Natural killer cell (primary cell): ENCODE results near the gene MTA3. TPM values are rescaled to one million over a fixed set of nuclear protein-coding genes. Genes with fewer than 3 reads are reported as not detected.

ENCODE experiments used
- ATAC-seq, 3 donors: fragments of 150-1000 bp in 2 of 3; fragments of 200-7000 bp in 1 of 3; cut with Tn5 transposase; 1 replicate in 1 of 3; 2 replicates in 2 of 3; pipeline ENCODE4 v1.10.0; 2021; ENCODE audit warnings: mild to moderate bottlenecking in 2 of 3, moderate library complexity in 2 of 3
- DNase-seq, 2 donors: peaks; one replicate each; pipeline versions ENCODE4 v3.0.0 to v3.0.0-alpha.2; 2013 to 2021; ENCODE audit warnings: mixed read lengths in 1 of 2
- H3K27ac ChIP-seq: one replicate; pipeline ENCODE4 v1.5.1; 2013; ENCODE audit warnings: mild to moderate bottlenecking, low read length
- H3K27me3 ChIP-seq: one replicate; pipeline ENCODE4 v1.6.1; 2013; ENCODE audit warnings: low read length; ENCODE audit not compliant: control insufficient read depth, insufficient read depth
- H3K36me3 ChIP-seq: one replicate; pipeline ENCODE4 v1.6.1; 2013; ENCODE audit warnings: low read length; ENCODE audit not compliant: control insufficient read depth, insufficient read depth
- H3K4me1 ChIP-seq: one replicate; pipeline ENCODE4 v1.6.1; 2013; ENCODE audit warnings: low read length; ENCODE audit not compliant: control insufficient read depth, insufficient read depth
- H3K4me3 ChIP-seq: one replicate; pipeline ENCODE4 v1.5.1; 2013; ENCODE audit warnings: low read length
- H3K9me3 ChIP-seq: one replicate; pipeline ENCODE4 v1.6.1; 2013; ENCODE audit warnings: low read length; ENCODE audit not compliant: control insufficient read depth, insufficient read depth
- H3K27ac Mint-ChIP-seq, 2 donors: one replicate each; pipeline ENCODE4 v1.8.0; 2022; ENCODE audit warnings: mild to moderate bottlenecking in 2 of 2, mixed read lengths in 2 of 2, moderate library complexity in 1 of 2
- H3K27me3 Mint-ChIP-seq, 2 donors: one replicate each; pipeline ENCODE4 v1.8.0; 2022; ENCODE audit warnings: low read depth in 2 of 2, mixed read lengths in 2 of 2
- H3K36me3 Mint-ChIP-seq: one replicate; pipeline ENCODE4 v1.8.0; 2022; ENCODE audit warnings: mixed read lengths
- H3K4me1 Mint-ChIP-seq, 2 donors: one replicate each; pipeline ENCODE4 v1.8.0; 2022; ENCODE audit warnings: mixed read lengths in 2 of 2
- H3K4me3 Mint-ChIP-seq: one replicate; pipeline ENCODE4 v1.8.0; 2022; ENCODE audit warnings: mild to moderate bottlenecking, moderate library complexity, mixed read lengths
- H3K9me3 Mint-ChIP-seq, 2 donors: one replicate each; pipeline ENCODE4 v1.8.0; 2022; ENCODE audit warnings: mixed read lengths in 2 of 2
- CTCF ChIP-seq: fragments of 200-600 bp; IDR thresholded peaks from one replicate; pipeline ENCODE4 v1.8.0; 2022; ENCODE audit warnings: antibody characterized with exemption
- WGBS: methylation state at CpG from one replicate; pipeline ENCODE4 v1.1.7; 2013; ENCODE audit warnings: missing lambda C conversion rate; ENCODE audit not compliant: insufficient coverage; 5-methylcytosine and 5-hydroxymethylcytosine counted together
- intact Hi-C: fragments of 100-400 bp; cut with micrococcal nuclease; formaldehyde crosslinking; loops from one replicate; pipeline ENCODE4 v1.14.2; 2022
- total RNA-seq, 4 donors: library from RNA; stranded (reverse); fragments of 120-200 nt in 1 of 4; gene quantifications; one replicate each; pipeline versions ENCODE4 v1.2.3 to v1.2.4, GENCODE V29; 2013 to 2022

The MTA3 gene
- total RNA-seq, 3 donors from 2014 or later (not counting 1 experiment from before 2014, with no cell fraction given): 19.4 to 25.0 (median 21.5) TPM

GRCh38 chr2:42733852-42734251 lies 165.4 kb downstream of the MTA3 start:
- Mint-ChIP-seq H3K27ac (no peak overlapping the region), H3K4me1 (peaks cover 0 to 6% of the 10 kb centered on the region in 2 donors), H3K4me3 (no peak overlapping the region), H3K36me3 (peaks cover 29% of the 10 kb centered on the region), H3K27me3 (no peaks in the 10 kb centered on the region), H3K9me3 (peaks cover 4 to 20% of the 10 kb centered on the region in 2 donors)
- Histone ChIP-seq H3K9me3 (no peaks in the 10 kb centered on the region), H3K27me3 (no peaks in the 10 kb centered on the region), H3K27ac (no peak overlapping the region), H3K4me1 (no peaks in the 10 kb centered on the region), H3K36me3 (peaks cover 1% of the 10 kb centered on the region), H3K4me3 (no peak overlapping the region)
- TF ChIP-seq CTCF: no peak
- no peak for ATAC-seq
- no peak for DNase-seq
- 89% methylated on average over 1 of the region's 1 CpG for WGBS
- intact Hi-C loops: no loop called here

GRCh38 chr2:42736598-42737322 lies 168.3 kb downstream of the MTA3 start:
- H3K36me3 ChIP-seq: peaks cover 1% of the 10 kb centered on the region
- Mint-ChIP-seq H3K36me3 (peaks cover 23% of the 10 kb centered on the region), H3K4me1 (peaks cover 0 to 6% of the 10 kb centered on the region in 2 donors), H3K27ac (no peak overlapping the region), H3K4me3 (no peak overlapping the region), H3K27me3 (no peaks in the 10 kb centered on the region), H3K9me3 (peaks cover 4 to 17% of the 10 kb centered on the region in 2 donors)
- no peak overlapping the region for H3K27ac ChIP-seq
- no peaks in the 10 kb centered on the region for H3K4me1 ChIP-seq
- H3K4me3 ChIP-seq: no peak overlapping the region
- no peak for TF ChIP-seq CTCF
- intact Hi-C loops: no loop called here
- H3K9me3 ChIP-seq: no peaks in the 10 kb centered on the region
- no peaks in the 10 kb centered on the region for H3K27me3 ChIP-seq
- no peak for DNase-seq
- no peak for ATAC-seq

DNA sequence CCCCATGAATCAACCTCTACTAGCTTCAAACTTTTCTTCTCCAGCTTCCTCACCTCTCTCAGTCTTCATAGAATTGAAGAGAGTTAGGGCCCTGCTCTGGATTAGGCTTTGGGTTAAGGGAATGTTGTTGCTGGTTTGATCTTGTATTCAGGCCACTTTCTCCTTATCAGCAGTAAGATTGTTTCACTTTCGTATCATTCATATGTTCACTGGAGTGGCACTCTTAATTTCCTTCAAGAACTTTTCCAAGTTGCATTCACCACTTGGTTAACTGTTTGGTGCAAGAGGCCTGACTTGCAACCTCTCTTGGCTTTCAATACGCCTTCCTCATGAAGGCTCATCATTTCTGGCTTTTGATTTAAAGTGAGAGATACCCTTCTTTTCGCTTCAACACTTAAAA lies 172.7 kb downstream of the MTA3 start:
- Mint-ChIP-seq H3K4me1 (no peaks in the 10 kb centered on the region), H3K27ac (no peak overlapping the region), H3K4me3 (no peak overlapping the region), H3K9me3 (no peaks in the 10 kb centered on the region), H3K36me3 (peaks cover 6% of the 10 kb centered on the region), H3K27me3 (no peaks in the 10 kb centered on the region)
- ATAC-seq (no peak), DNase-seq (no peak)
- H3K9me3 ChIP-seq: no peaks in the 10 kb centered on the region
- intact Hi-C loops: no loop called here
- no peaks in the 10 kb centered on the region for H3K4me1 ChIP-seq
- no peak overlapping the region for H3K27ac ChIP-seq
- no peak for TF ChIP-seq CTCF
- WGBS: 97% methylated on average over 3 of the region's 3 CpGs
- no peaks in the 10 kb centered on the region for H3K27me3 ChIP-seq
- no peak overlapping the region for H3K4me3 ChIP-seq
- H3K36me3 ChIP-seq: no peaks in the 10 kb centered on the region
